Karpas-422 (cell line): Measurements from ENCODE around the gene NFE2L2. TPM values are rescaled to one million over a fixed set of nuclear protein-coding genes. Genes with fewer than 3 reads are reported as not detected.
"Not testable (repeated sequence)": the region's sequence is repeated elsewhere in the genome, so short reads cannot be mapped to it uniquely, and the experiment has no call there.

Experiments used
- DNase-seq: peaks from one replicate; pipeline ENCODE4 v3.0.0-alpha.2; 2015
- H2AFZ ChIP-seq: fragments of 200-600 bp; sonication (generic); 2 replicates; pipeline ENCODE4 v1.6.1; 2014; ENCODE audit warnings: antibody characterized with exemption, low read length, mixed read lengths
- H3K27ac ChIP-seq: fragments of 200-600 bp; sonication (generic); 2 replicates; pipeline ENCODE4 v1.5.1; 2014; ENCODE audit warnings: mild to moderate bottlenecking, low read length, moderate library complexity
- H3K27me3 ChIP-seq: fragments of 200-600 bp; sonication (generic); 2 replicates; pipeline ENCODE4 v1.6.1; 2014; ENCODE audit warnings: low read length, mixed read lengths
- H3K36me3 ChIP-seq: fragments of 200-600 bp; sonication (generic); 2 replicates; pipeline ENCODE4 v1.6.1; 2014; ENCODE audit warnings: low read length, mixed read lengths; ENCODE audit not compliant: insufficient read depth
- H3K4me1 ChIP-seq: fragments of 200-600 bp; sonication (generic); 2 replicates; pipeline ENCODE4 v1.6.1; 2014; ENCODE audit warnings: mild to moderate bottlenecking, low read length, mixed read lengths
- H3K4me2 ChIP-seq: fragments of 200-600 bp; sonication (generic); 2 replicates; pipeline ENCODE4 v1.6.1; 2014; ENCODE audit warnings: low read length, low read depth, mild to moderate bottlenecking; ENCODE audit not compliant: poor library complexity, severe bottlenecking
- H3K4me3 ChIP-seq: fragments of 200-600 bp; sonication (generic); 2 replicates; pipeline ENCODE4 v1.5.1; 2014; ENCODE audit warnings: mild to moderate bottlenecking, antibody characterized with exemption, low read length, mixed read lengths
- H3K79me2 ChIP-seq: fragments of 200-600 bp; sonication (generic); 2 replicates; pipeline ENCODE4 v1.6.1; 2014; ENCODE audit warnings: mild to moderate bottlenecking, low read length, mixed read lengths
- H3K9ac ChIP-seq: fragments of 200-600 bp; sonication (generic); 2 replicates; pipeline ENCODE4 v1.6.0; 2014; ENCODE audit warnings: low read length
- H3K9me2 ChIP-seq: fragments of 200-600 bp; sonication (generic), shearing (Covaris generic); replicated peaks from 2 replicates; pipeline ENCODE4 v1.6.0; 2014; ENCODE audit warnings: mild to moderate bottlenecking, low read length, moderate library complexity; ENCODE audit not compliant: insufficient read depth
- H3K9me3 ChIP-seq: fragments of 300-700, 200-600 bp; sonication (generic); 2 replicates; pipeline ENCODE4 v1.6.1; 2014; ENCODE audit warnings: low read length, mixed read lengths
- H4K20me1 ChIP-seq: fragments of 200-600 bp; sonication (generic); 2 replicates; pipeline ENCODE4 v1.6.1; 2014; ENCODE audit warnings: mild to moderate bottlenecking, antibody characterized with exemption, low read length, low read depth; ENCODE audit not compliant: insufficient read depth
- small RNA-seq: library from RNA; depleted of rRNA; stranded (forward); fragments of <200 nt; gene quantifications from one replicate; pipeline ENCODE3, GENCODE V24; 2014
- total RNA-seq: library from RNA; depleted of rRNA; stranded (reverse); fragments of >200 nt; shearing (Covaris generic); gene quantifications from 2 replicates; pipeline ENCODE4 v1.2.3, GENCODE V29; 2014; ENCODE audit warnings: low replicate concordance; rRNA removed

Gene NFE2L2
- total RNA-seq, 1 experiment from 2014 or later: 66.7 TPM

GRCh38 chr2:177187631-177188312, 76.8 kb downstream of the NFE2L2 start:
- no peaks in the 10 kb centered on the region for H3K9me2 ChIP-seq
- no peaks in the 10 kb centered on the region for H4K20me1 ChIP-seq
- no peaks in the 10 kb centered on the region for H3K79me2 ChIP-seq
- no peaks in the 10 kb centered on the region for H3K9me3 ChIP-seq
- H3K27me3 ChIP-seq: no peaks in the 10 kb centered on the region
- 0 out of 2 replicates have a peak overlapping the region, but pooled peaks have one; percentile 21 for H2AFZ ChIP-seq
- DNase-seq: no peak
- no peaks in the 10 kb centered on the region for H3K4me1 ChIP-seq
- no peak overlapping the region for H3K27ac ChIP-seq
- H3K4me3 ChIP-seq: no peak overlapping the region
- H3K9ac ChIP-seq: no peak overlapping the region
- no peak overlapping the region for H3K4me2 ChIP-seq
- H3K36me3 ChIP-seq: no peaks in the 10 kb centered on the region

GRCh38 chr2:177186038-177186437, 78.5 kb downstream of the NFE2L2 start:
- not testable (repeated sequence) for DNase-seq, H3K9me2 ChIP-seq, H2AFZ ChIP-seq, H3K27ac ChIP-seq, H3K4me3 ChIP-seq, H3K27me3 ChIP-seq, H3K4me2 ChIP-seq, H3K9me3 ChIP-seq, H4K20me1 ChIP-seq, H3K79me2 ChIP-seq, H3K9ac ChIP-seq, H3K36me3 ChIP-seq, H3K4me1 ChIP-seq

GRCh38 chr2:177184606-177185005, 79.9 kb downstream of the NFE2L2 start:
- H3K4me1 ChIP-seq: no peaks in the 10 kb centered on the region
- H3K79me2 ChIP-seq: no peaks in the 10 kb centered on the region
- no peaks in the 10 kb centered on the region for H3K9me3 ChIP-seq
- no peak overlapping the region for H3K4me3 ChIP-seq
- no peaks in the 10 kb centered on the region for H3K27me3 ChIP-seq
- no peak overlapping the region for H3K9ac ChIP-seq
- no peaks in the 10 kb centered on the region for H3K36me3 ChIP-seq
- H3K27ac ChIP-seq: no peak overlapping the region
- H2AFZ ChIP-seq: no peak overlapping the region
- H4K20me1 ChIP-seq: no peaks in the 10 kb centered on the region
- H3K4me2 ChIP-seq: no peak overlapping the region
- no peak for DNase-seq
- H3K9me2 ChIP-seq: no peaks in the 10 kb centered on the region

GRCh38 chr2:177183860-177184259, 80.7 kb downstream of the NFE2L2 start:
- no peak overlapping the region for H3K9ac ChIP-seq
- no peak for DNase-seq
- no peaks in the 10 kb centered on the region for H3K9me2 ChIP-seq
- H3K27me3 ChIP-seq: no peaks in the 10 kb centered on the region
- no peaks in the 10 kb centered on the region for H3K36me3 ChIP-seq
- H3K27ac ChIP-seq: no peak overlapping the region
- no peaks in the 10 kb centered on the region for H3K9me3 ChIP-seq
- peaks cover 2% of the 10 kb centered on the region for H3K4me1 ChIP-seq
- no peak overlapping the region for H3K4me3 ChIP-seq
- no peak overlapping the region for H2AFZ ChIP-seq
- no peak overlapping the region for H3K4me2 ChIP-seq
- no peaks in the 10 kb centered on the region for H4K20me1 ChIP-seq
- no peaks in the 10 kb centered on the region for H3K79me2 ChIP-seq

Small RNAs within 50 kb of the gene (small RNA-seq; reads per million reads assigned to genes)
- not detected for gene MIR3128
- gene MIR6512: not detected
- gene RF00019: not detected

Other genes with a start within 250 kb of the NFE2L2 start
- gene HNRNPA3, start 51.9 kb downstream of the NFE2L2 start, total RNA-seq: 51.7 and 62.7 TPM in 2 replicates
- gene AGPS, start 128.0 kb upstream of the NFE2L2 start, total RNA-seq: 54.0 and 148 TPM in 2 replicates